HS-27A (cell line): ENCODE results near the gene FGF22.
A peak's percentile ranks its signal among the peaks of the same experiment; 100 is the strongest.
"Not testable (repeated sequence)": the region's sequence is repeated elsewhere in the genome, so short reads cannot be mapped to it uniquely, and the experiment has no call there.

ENCODE experiments used
- DNase-seq: peaks from one replicate; pipeline ENCODE4 v3.0.0-alpha.2; 2012; ENCODE audit warnings: low read depth, missing footprints

FGF22 gene

GRCh38 chr19:607301-608154 is 32.2 kb upstream of the FGF22 start:
- DNase-seq: no peak

- DNase-seq: no peak
These were observed 31.3 kb upstream of the FGF22 start for GRCh38 chr19:608155-609003.

GRCh38 chr19:609004-609346 is 30.7 kb upstream of the FGF22 start:
- no peak for DNase-seq

GRCh38 chr19:610071-610800 is 29.4 kb upstream of the FGF22 start:
- no peak for DNase-seq

GRCh38 chr19:610801-611480 is 28.7 kb upstream of the FGF22 start:
- no peak for DNase-seq

GRCh38 chr19:611481-611868 is 28.2 kb upstream of the FGF22 start:
- DNase-seq: peak; percentile 45

- DNase-seq: no peak
These were observed 26.7 kb upstream of the FGF22 start for GRCh38 chr19:612941-613340.

GRCh38 chr19:613732-614567 is 25.7 kb upstream of the FGF22 start:
- no peak for DNase-seq

GRCh38 chr19:615619-616018 is 24.1 kb upstream of the FGF22 start:
- no peak for DNase-seq

- DNase-seq: no peak
These were observed 23.5 kb upstream of the FGF22 start for GRCh38 chr19:616062-616700.

GRCh38 chr19:616747-617526 is 22.7 kb upstream of the FGF22 start:
- DNase-seq: no peak

GRCh38 chr19:617551-618246 is 22.0 kb upstream of the FGF22 start:
- DNase-seq: no peak

- no peak for DNase-seq
These were observed 21.4 kb upstream of the FGF22 start for GRCh38 chr19:618247-618619.

GRCh38 chr19:618674-619285 is 20.9 kb upstream of the FGF22 start:
- DNase-seq: no peak

GRCh38 chr19:619286-620002 is 20.2 kb upstream of the FGF22 start:
- no peak for DNase-seq

GRCh38 chr19:620166-620862 is 19.4 kb upstream of the FGF22 start:
- no peak for DNase-seq

GRCh38 chr19:621191-621590 is 18.5 kb upstream of the FGF22 start:
- not testable (repeated sequence) for DNase-seq
